Tibial nerve (tissue), 3 donors: ENCODE results near the gene FRAS1.

Experiments
- POLR2A ChIP-seq, 2 donors: fragments of 450-650 bp; IDR thresholded peaks; one replicate each; pipeline ENCODE4 v1.6.1; 2017; ENCODE audit warnings: antibody characterized with exemption in 2 of 2, mild to moderate bottlenecking in 2 of 2, moderate library complexity in 2 of 2
- TF ChIP-seq, protein P1 (sequence below), 5 experiments: fragments of 200-600 bp in 3 of 5; fragments of 450-650 bp in 2 of 5; sonication (generic) in 3 of 5; IDR thresholded peaks; one replicate each; pipeline ENCODE4 v1.5.1; 2016 to 2019; ENCODE audit warnings: antibody characterized with exemption in 5 of 5, mild to moderate bottlenecking in 3 of 5, moderate library complexity in 2 of 5

DNA sequence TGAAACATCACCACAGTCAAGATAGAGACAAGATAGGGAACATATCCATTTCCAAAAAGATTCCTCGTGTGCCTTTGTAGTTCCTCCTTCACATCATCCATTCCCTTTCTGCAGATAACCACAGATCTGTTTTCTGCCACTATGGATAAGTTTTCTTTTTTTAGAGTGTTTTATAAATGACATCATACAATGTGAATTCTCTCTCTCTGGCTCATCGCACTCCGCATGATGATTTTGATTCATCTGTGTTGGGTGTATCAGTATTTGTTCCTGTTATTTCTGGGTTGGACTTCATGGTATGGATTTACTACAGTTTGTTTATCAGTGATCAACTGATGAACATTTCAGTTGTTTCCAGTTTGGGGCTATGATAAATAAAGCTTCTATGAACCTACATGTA is 471.2 kb downstream of the FRAS1 start:
- no peak for TF ChIP-seq POLR2A (IDR thresholded peaks at IDR 0.05)
- TF ChIP-seq, protein P1, sequence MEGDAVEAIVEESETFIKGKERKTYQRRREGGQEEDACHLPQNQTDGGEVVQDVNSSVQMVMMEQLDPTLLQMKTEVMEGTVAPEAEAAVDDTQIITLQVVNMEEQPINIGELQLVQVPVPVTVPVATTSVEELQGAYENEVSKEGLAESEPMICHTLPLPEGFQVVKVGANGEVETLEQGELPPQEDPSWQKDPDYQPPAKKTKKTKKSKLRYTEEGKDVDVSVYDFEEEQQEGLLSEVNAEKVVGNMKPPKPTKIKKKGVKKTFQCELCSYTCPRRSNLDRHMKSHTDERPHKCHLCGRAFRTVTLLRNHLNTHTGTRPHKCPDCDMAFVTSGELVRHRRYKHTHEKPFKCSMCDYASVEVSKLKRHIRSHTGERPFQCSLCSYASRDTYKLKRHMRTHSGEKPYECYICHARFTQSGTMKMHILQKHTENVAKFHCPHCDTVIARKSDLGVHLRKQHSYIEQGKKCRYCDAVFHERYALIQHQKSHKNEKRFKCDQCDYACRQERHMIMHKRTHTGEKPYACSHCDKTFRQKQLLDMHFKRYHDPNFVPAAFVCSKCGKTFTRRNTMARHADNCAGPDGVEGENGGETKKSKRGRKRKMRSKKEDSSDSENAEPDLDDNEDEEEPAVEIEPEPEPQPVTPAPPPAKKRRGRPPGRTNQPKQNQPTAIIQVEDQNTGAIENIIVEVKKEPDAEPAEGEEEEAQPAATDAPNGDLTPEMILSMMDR (IDR thresholded peaks at IDR 0.05), result no peak
